ENCODE data around the gene LRRC59. TPM values are rescaled to one million over a fixed set of nuclear protein-coding genes. Genes with fewer than 3 reads are reported as not detected.
"Not testable (repeated sequence)": the region's sequence is repeated elsewhere in the genome, so short reads cannot be mapped to it uniquely, and the experiment has no call there.

LRRC59 gene
- total RNA-seq, 2 experiments from 2014 or later: 48.1 to 50.1 TPM

DNA sequence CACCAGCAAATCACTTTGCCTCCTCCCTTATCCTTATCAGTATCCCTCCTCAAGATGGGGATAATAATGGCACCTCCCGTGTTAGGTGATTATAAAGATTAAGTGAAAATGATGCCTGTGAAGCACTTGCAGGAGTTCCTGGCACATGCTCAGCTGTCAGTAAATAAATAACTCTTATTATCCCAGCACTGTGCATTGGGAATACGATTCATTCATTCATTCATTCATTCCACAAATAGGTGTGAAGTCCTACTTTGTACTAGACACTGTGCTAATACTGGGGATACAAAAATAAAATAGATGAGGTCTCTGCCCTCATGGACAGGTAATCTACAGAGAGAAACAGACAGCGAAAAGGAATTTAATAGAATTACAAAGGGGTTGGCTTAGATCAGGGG is 49.4 kb downstream of the LRRC59 start:
- H3K4me1 Mint-ChIP-seq (ENCODE audit: low read depth): peaks cover 32% of the 10 kb centered on the region

DNA sequence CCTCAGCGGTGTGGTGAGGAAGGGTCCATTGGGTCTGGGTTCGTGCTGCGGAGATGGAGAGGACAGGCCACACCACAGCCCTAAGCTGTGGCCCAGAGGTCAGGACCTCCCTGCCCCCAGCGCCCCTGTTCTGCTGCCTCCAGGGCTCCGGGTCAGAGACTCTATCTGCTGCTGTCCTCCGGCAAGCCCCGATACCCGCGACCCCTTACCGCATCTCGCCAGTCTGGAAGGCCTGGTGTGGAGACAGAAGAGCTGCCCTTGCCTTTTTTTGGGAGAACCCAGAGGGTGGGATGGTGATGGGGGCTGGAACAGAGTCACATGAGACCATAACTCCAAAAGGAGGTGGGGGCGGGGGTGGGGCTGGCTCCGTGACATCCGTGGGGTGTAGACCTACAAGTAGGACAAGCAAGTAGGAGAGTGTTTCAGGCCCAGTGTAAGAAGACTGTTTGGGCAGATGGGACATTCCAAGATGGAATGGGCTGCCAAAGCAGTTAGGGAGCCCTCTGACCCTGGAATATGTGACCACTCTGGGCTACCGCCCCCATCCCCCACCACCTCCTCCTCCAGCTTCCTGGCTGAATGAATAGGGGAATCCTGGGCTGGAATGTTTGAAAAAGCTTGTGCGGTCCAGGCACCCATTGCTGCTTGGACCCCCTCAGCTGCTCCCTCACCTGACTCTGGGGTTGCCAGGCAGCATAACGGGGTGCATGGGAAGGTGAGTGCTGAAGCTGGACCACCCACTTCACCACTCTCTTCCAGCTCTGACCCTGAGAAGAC is 50.0 kb downstream of the LRRC59 start:
- Mint-ChIP-seq H3K4me3 (peak overlapping the region; percentile 89), H3K9me3 (no peaks in the 10 kb centered on the region), H3K27me3 (ENCODE audit: low read depth) (no peaks in the 10 kb centered on the region), H3K4me1 (ENCODE audit: low read depth) (peaks cover 32% of the 10 kb centered on the region), H3K27ac (peak overlapping the region; percentile 83), H3K36me3 (ENCODE audit: low read depth) (peaks cover 2% of the 10 kb centered on the region)
- DNase-seq: no peak
- intact Hi-C loops (cut with micrococcal nuclease): no loop called here
- CTCF ChIA-PET: interaction anchor here (0.8 to 4.8 kb wide), 6 partner anchors 14 to 147 kb away, joined by 4 to 34 read pairs (median 7); partner anchors contain the start of genes COL1A1 and LRRC59

More for the DNA sequence above, 49.4 kb downstream of the LRRC59 start:
- intact Hi-C loops (cut with micrococcal nuclease): no loop called here
- no peaks in the 10 kb centered on the region for H3K27me3 Mint-ChIP-seq (ENCODE audit: low read depth)
- peaks cover 2% of the 10 kb centered on the region for H3K36me3 Mint-ChIP-seq (ENCODE audit: low read depth)
- H3K4me3 Mint-ChIP-seq: peak overlapping the region; percentile 89
- H3K27ac Mint-ChIP-seq: peak overlapping the region; percentile 6
- CTCF ChIA-PET: interaction anchor here (0.6 to 4.8 kb wide), 4 partner anchors 14 to 1826 kb away, joined by 3 to 34 read pairs (median 7); partner anchors contain the start of gene COL1A1
- DNase-seq: no peak
- H3K9me3 Mint-ChIP-seq: no peaks in the 10 kb centered on the region

DNA sequence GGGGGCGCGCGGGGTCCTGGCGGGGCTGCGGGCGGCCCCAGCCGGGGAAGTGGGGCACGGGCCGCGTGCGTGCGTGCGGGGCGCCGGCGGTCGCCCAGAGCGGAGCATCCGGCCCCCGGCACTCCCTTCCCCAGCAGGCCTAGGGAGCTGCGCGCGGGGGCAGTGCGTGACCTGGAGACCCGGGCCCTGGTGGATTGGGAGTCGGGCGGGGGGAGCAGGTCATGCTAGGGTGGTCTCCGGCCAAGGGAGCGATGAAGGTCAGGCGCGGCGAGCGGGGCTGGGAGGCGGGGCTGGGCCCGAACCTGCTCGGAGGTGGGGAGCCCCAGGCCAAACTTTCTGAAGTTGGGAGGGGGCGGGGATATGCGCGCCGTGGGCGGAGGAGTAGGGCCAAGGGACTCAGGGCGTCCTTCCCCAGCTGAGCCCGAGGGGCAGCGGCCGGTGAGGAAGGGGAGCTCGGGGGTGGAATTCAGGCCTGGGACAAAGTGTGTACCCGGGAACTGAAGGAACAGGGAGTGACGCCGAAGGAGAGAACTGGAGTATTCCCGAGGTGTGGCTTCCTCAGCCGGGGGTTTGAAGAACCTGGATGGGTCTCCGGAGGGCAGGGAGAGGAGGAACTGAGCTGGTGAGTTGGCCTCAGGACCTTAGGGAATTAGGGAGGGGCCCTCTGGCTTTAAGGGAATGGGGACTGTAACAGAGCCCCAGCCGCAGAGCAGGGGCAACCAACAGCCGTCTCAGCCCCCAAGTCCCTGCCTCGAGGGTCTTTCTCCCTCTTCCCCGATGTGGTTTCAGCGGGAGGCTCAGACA is 50.8 kb downstream of the LRRC59 start:
- H3K4me1 Mint-ChIP-seq (ENCODE audit: low read depth): peaks cover 30% of the 10 kb centered on the region
- no peaks in the 10 kb centered on the region for H3K27me3 Mint-ChIP-seq (ENCODE audit: low read depth)
- DNase-seq: peak; percentile 60
- CTCF ChIA-PET: interaction anchor here (0.9 to 4.8 kb wide), 6 partner anchors 13 to 229 kb away, joined by 3 to 34 read pairs (median 7); partner anchors contain the start of genes COL1A1 and LRRC59
- H3K9me3 Mint-ChIP-seq: no peaks in the 10 kb centered on the region
- intact Hi-C loops (cut with micrococcal nuclease): loop anchor here (1.0 kb wide), 4 partner anchors 16 to 165 kb away; no protein-coding TSS in a partner anchor
- H3K27ac Mint-ChIP-seq: peak overlapping the region; percentile 83
- peak overlapping the region; percentile 89 for H3K4me3 Mint-ChIP-seq
- H3K36me3 Mint-ChIP-seq (ENCODE audit: low read depth): no peaks in the 10 kb centered on the region

DNA sequence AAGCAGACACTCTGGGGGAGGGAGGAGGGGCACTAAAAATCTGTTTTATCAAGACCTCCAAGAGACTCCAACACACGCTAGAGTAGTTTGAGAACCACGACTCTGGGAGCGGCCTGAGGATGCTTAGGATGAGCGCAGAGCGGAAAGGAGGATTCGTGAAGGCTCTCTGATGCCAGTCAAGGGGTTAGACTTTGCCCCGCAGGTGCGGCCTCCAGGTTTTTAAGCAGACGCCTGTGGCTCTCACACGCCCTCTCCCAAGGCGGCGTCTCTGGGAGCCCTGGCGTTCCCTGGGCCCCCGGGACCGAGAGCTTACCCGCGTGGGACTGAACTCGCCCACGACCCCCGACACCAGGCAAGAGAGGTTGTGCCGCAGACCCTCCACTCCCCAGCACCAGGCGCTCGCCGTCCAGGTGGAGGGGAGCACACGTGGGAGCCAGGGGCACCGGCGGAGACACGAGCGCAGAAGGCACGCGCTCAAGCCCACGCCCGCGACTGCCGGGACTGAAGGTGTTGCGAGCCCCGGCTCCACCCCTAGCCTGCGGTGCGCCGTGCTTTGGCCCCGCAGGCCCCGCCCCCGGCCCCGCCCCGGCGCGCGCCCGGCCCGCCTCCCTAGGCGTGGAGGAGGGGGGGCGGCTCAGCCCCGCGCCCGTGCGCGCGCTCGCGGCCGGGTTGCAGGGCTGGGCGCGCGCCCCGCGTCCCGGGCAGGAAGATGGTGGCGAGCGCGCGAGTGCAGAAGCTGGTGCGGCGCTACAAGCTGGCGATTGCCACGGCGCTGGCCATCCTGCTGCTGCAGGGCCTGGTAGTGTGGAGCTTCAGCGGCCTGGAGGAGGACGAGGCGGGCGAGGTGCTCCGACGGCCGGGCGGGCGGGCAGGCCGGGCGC is 51.7 kb downstream of the LRRC59 start, which contains the start of gene XYLT2:
TSS of gene XYLT2 (plus strand) at position 695 of the 881 bp plus-strand sequence. CDS start at position 710, 15 bp downstream.
- no peaks in the 10 kb centered on the region for H3K9me3 Mint-ChIP-seq
- DNase-seq: peak; percentile 90
- peaks cover 29% of the 10 kb centered on the region for H3K4me1 Mint-ChIP-seq (ENCODE audit: low read depth)
- peak within 1 kb of the TSS; percentile 88 for H3K27ac Mint-ChIP-seq
- no peaks in the 10 kb centered on the region for H3K27me3 Mint-ChIP-seq (ENCODE audit: low read depth)
- intact Hi-C loops (cut with micrococcal nuclease): loop anchor here (1.0 kb wide), 4 partner anchors 17 to 166 kb away; no protein-coding TSS in a partner anchor
- no peaks in the 10 kb centered on the region for H3K36me3 Mint-ChIP-seq (ENCODE audit: low read depth)
- CTCF ChIA-PET: interaction anchor here (0.9 to 4.8 kb wide), 5 partner anchors 13 to 229 kb away, joined by 3 to 34 read pairs (median 8); partner anchors contain the start of genes COL1A1 and LRRC59
- H3K4me3 Mint-ChIP-seq: peak within 1 kb of the TSS; percentile 89

DNA sequence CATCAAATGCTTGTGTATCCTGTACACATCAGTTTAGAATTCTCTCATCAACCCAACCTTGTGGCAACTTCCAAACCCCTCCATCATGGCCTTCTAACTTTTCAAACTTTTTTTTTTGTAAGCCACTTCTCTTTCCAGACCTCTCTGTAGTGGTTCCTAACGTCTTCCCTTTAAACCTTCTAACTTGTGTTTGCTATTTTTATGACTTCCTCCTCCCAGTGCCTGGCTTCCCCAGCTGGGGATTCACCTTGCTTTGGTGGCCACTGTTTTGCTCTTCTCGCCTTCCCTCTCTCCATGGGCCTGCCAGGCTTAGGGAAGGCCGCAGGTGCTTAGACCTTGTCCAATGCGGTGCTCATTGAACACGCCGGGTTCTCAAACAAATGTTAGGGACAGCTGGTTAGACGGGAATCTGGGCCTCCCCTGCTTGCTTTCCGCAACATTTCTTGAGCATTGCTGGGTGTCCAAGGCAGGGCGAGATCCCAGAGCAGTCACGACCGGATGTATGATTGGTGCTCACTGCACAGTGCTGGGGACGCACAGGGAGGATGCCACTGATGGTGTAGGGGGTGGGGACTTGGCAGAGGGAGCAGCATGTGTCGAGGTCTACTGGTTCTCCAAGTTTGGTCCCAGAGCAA is 52.5 kb downstream of the LRRC59 start:
- Mint-ChIP-seq H3K36me3 (ENCODE audit: low read depth) (no peaks in the 10 kb centered on the region), H3K27me3 (ENCODE audit: low read depth) (no peaks in the 10 kb centered on the region), H3K27ac (no peak overlapping the region), H3K9me3 (no peaks in the 10 kb centered on the region), H3K4me1 (ENCODE audit: low read depth) (peaks cover 29% of the 10 kb centered on the region), H3K4me3 (peak overlapping the region; percentile 76)
- DNase-seq: no peak
- CTCF ChIA-PET: interaction anchor here (0.7 to 4.8 kb wide), 2 partner anchors 17 to 32 kb away, joined by 3 to 34 read pairs; no protein-coding TSS in a partner anchor
- intact Hi-C loops (cut with micrococcal nuclease): no loop called here

DNA sequence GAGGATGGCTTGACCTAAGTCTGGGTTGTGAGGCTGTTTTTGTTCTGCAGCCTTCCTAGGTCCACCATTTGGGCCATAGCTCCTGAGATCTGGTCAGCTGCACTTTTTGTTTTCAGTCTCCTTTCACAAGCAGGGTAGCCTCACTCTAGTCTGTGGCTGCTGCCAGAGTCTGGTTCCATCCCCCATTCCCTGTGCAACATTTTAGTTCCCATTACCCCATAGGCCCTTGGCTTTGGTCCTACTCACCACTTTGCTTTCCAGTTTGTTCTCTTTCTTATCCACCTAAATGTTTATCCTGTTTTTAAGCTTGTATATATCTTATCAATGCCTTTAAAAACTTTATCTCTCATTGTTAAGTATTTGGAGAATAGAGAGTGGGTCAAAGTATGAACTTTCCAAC is 57.9 kb downstream of the LRRC59 start:
- Mint-ChIP-seq H3K4me1 (ENCODE audit: low read depth) (no peaks in the 10 kb centered on the region), H3K4me3 (no peak overlapping the region), H3K27me3 (ENCODE audit: low read depth) (no peaks in the 10 kb centered on the region), H3K9me3 (peaks cover 6% of the 10 kb centered on the region), H3K27ac (no peak overlapping the region), H3K36me3 (ENCODE audit: low read depth) (no peaks in the 10 kb centered on the region)
- intact Hi-C loops (cut with micrococcal nuclease): no loop called here
- DNase-seq: no peak
- CTCF ChIA-PET: interaction anchor here (1.0 to 1.7 kb wide), 2 partner anchors 22 to 162 kb away, joined by 3 to 7 read pairs; no protein-coding TSS in a partner anchor

DNA sequence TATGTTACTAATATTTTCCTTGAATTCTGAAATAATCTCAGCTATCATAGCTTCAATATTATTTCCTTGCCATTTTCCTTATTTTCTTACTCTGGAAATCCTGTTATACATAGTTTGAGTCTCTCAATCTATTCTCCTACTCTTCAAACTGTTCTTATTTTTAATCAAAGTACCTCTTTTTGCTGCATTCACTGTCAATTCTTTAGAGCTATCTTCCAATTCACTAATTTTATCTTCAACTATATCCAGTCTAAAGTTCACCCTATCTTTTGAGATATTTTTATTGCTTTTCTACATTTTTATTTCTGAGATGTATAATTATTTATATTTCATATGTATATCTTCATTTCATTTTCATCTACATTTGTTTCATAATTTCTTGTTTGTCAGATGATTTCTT is 58.7 kb downstream of the LRRC59 start:
- H3K4me1 Mint-ChIP-seq (ENCODE audit: low read depth): peaks cover 6% of the 10 kb centered on the region

DNA sequence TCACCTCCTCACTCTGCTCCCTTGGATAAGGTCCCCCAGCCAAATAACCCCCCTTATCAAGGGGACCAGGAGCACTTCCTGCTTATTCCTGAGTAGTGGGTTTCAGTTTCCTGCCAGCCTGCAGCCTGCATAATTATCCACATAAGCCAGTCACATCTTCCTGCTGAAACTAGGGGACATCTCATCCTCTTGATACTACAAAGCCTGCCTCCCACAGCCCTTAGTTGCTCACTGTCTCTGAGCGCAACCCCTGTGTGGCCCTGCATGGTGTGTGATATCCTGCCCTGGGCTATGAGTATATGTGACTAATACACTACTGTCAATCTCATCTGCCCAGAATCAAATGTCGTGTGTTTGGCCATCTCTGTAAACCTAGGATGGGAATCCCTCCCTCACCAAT is 59.4 kb downstream of the LRRC59 start:
- Mint-ChIP-seq H3K36me3 (ENCODE audit: low read depth) (no peaks in the 10 kb centered on the region), H3K9me3 (peaks cover 6% of the 10 kb centered on the region), H3K27me3 (ENCODE audit: low read depth) (no peaks in the 10 kb centered on the region), H3K4me1 (ENCODE audit: low read depth) (peaks cover 12% of the 10 kb centered on the region), H3K27ac (no peak overlapping the region), H3K4me3 (no peak overlapping the region)
- intact Hi-C loops (cut with micrococcal nuclease): no loop called here
- CTCF ChIA-PET: no interaction called here
- DNase-seq: peak; percentile 26

More for the DNA sequence above, 58.7 kb downstream of the LRRC59 start:
- no peak overlapping the region for H3K27ac Mint-ChIP-seq
- peaks cover 6% of the 10 kb centered on the region for H3K9me3 Mint-ChIP-seq
- no peak overlapping the region for H3K4me3 Mint-ChIP-seq
- no peak for DNase-seq
- CTCF ChIA-PET: interaction anchor here (1.7 kb wide), 1 partner anchor 23 kb away, joined by 7 read pairs; no protein-coding TSS in a partner anchor
- H3K36me3 Mint-ChIP-seq (ENCODE audit: low read depth): no peaks in the 10 kb centered on the region
- intact Hi-C loops (cut with micrococcal nuclease): no loop called here
- H3K27me3 Mint-ChIP-seq (ENCODE audit: low read depth): no peaks in the 10 kb centered on the region

DNA sequence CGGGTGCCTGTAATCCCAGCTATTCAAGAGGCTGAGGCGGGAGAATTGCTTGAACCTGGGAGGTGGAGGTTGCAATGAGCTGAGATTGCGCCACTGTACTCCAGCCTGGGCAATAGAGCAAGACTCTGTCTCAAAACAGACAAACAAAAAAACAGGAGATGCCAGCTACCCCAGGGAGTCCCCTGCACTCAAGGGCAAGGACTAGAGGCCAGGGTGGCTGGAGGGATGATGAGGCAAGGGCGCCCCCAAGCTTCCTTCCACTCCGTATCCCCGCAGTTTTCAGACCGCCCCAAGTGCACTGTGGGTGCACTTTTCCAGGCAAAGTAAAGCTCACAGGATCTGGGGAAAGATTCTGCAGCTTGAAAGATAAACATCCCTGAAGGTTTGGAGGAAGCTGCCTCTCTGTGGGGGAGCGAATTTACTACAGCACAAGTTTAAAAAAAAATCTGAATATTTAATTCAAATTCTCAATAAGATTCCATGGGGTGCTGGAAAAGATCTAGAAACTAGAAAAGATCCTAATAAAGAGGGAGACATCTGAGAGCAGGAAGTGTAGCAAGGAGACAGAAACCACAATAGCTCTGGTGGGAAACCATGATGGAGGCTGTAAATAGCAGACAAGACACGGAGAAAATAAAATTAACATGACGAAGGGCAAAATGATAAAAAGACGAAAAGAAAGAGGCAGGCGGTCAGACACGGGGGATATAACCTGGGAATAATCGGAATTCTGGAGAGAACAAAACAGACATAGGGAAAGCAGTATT is 63.8 kb downstream of the LRRC59 start:
- H3K9me3 Mint-ChIP-seq; H3K4me3 Mint-ChIP-seq; H3K27me3 Mint-ChIP-seq (ENCODE audit: low read depth); H3K36me3 Mint-ChIP-seq (ENCODE audit: low read depth); H3K27ac Mint-ChIP-seq: not testable (repeated sequence)
- CTCF ChIA-PET: interaction anchor here (0.6 to 1.5 kb wide), 8 partner anchors 13 to 133 kb away, joined by 3 to 11 read pairs (median 4); partner anchors contain the start of genes ACSF2, TMEM92 and XYLT2
- peak; percentile 66 for DNase-seq
- H3K4me1 Mint-ChIP-seq (ENCODE audit: low read depth): peaks cover 12% of the 10 kb centered on the region
- intact Hi-C loops (cut with micrococcal nuclease): loop anchor here (1.0 kb wide), 2 partner anchors 60 to 133 kb away; no protein-coding TSS in a partner anchor

DNA sequence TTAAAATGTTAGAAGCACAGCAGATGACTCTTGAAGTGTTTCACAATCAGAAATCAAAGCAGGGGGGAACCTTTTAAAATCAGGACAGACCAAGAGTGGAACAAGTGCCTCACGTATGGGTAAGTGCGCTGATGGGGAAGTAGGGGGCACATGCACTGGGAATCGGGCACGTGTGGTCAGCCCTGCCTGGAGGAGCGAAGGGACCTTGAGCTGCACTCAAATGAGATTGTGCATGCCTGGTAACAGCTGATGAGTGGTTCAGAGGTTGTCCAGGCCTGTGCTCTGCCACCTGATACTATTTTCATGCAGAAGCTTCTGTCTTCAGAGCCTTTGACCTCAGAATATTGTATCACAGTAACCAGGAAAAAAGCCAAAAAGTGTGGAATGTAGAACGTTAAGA is 65.1 kb downstream of the LRRC59 start:
- Mint-ChIP-seq H3K27me3 (ENCODE audit: low read depth) (no peaks in the 10 kb centered on the region), H3K4me1 (ENCODE audit: low read depth) (peaks cover 12% of the 10 kb centered on the region), H3K9me3 (no peaks in the 10 kb centered on the region), H3K36me3 (ENCODE audit: low read depth) (no peaks in the 10 kb centered on the region), H3K4me3 (no peak overlapping the region), H3K27ac (no peak overlapping the region)
- CTCF ChIA-PET: interaction anchor here (1.0 to 1.7 kb wide), 4 partner anchors 14 to 58 kb away, joined by 3 to 11 read pairs (median 6); partner anchors contain the start of genes TMEM92 and XYLT2
- intact Hi-C loops (cut with micrococcal nuclease): no loop called here
- DNase-seq: no peak

Data from activated naive CD4-positive, alpha-beta T cell treated with anti-CD3 and anti-CD28 coated beads for 36 hours (primary cell).